GM23338 (cell line): Measurements from ENCODE around the gene ZER1. TPM values are rescaled to one million over a fixed set of nuclear protein-coding genes. Genes with fewer than 3 reads are reported as not detected.

Experiments
- ATAC-seq: fragments of 200-7000 bp; cut with Tn5 transposase; 3 replicates; pipeline ENCODE4 v1.9.1; 2020
- DNase-seq: peaks from one replicate; pipeline ENCODE4 v3.0.0-alpha.2; 2015; ENCODE audit warnings: low spot score
- H2AFZ ChIP-seq: fragments of 200-600 bp; sonication (generic); 2 replicates; pipeline ENCODE4 v1.8.0; 2016; ENCODE audit warnings: antibody characterized with exemption, mild to moderate bottlenecking, moderate library complexity
- H3F3A ChIP-seq: fragments of 200-600 bp; sonication (generic); replicated peaks from 2 replicates; pipeline ENCODE4 v1.8.0; 2017; ENCODE audit warnings: antibody characterized with exemption, mixed run types, low read depth
- H3K27ac ChIP-seq: fragments of 200-600 bp; sonication (generic); 2 replicates; pipeline ENCODE4 v1.6.1; 2016; ENCODE audit warnings: low read depth
- H3K27me3 ChIP-seq: fragments of 200-600 bp; sonication (generic); 2 replicates; pipeline ENCODE4 v1.8.0; 2016; ENCODE audit warnings: mild to moderate bottlenecking, mixed run types, moderate library complexity; ENCODE audit not compliant: insufficient read depth
- H3K36me3 ChIP-seq: fragments of 200-600 bp; sonication (generic); 2 replicates; pipeline ENCODE4 v1.8.0; 2016; ENCODE audit warnings: mild to moderate bottlenecking; ENCODE audit not compliant: insufficient read depth
- H3K4me1 ChIP-seq: fragments of 200-600 bp; sonication (generic); 2 replicates; pipeline ENCODE4 v1.8.0; 2016; ENCODE audit warnings: mild to moderate bottlenecking, moderate library complexity; ENCODE audit not compliant: insufficient read depth
- H3K4me2 ChIP-seq: fragments of 200-600 bp; sonication (generic); 2 replicates; pipeline ENCODE4 v1.7.1; 2017; ENCODE audit warnings: mixed run types
- H3K4me3 ChIP-seq: fragments of 200-600 bp; sonication (generic); 2 replicates; pipeline ENCODE4 v1.6.1; 2016; ENCODE audit warnings: mixed run types
- H3K79me2 ChIP-seq: fragments of 200-600 bp; sonication (generic); replicated peaks from 2 replicates; pipeline ENCODE4 v1.8.0; 2017; ENCODE audit warnings: mild to moderate bottlenecking; ENCODE audit not compliant: insufficient read depth
- H3K9me2 ChIP-seq: fragments of 200-600 bp; sonication (generic); 2 replicates; pipeline ENCODE4 v1.8.0; 2017; ENCODE audit not compliant: insufficient read depth
- H4K20me1 ChIP-seq: fragments of 200-600 bp; sonication (generic); replicated peaks from 2 replicates; pipeline ENCODE4 v1.8.0; 2017; ENCODE audit warnings: mild to moderate bottlenecking; ENCODE audit not compliant: insufficient read depth
- H3K27ac Mint-ChIP-seq: 2 replicates; pipeline ENCODE4 v1.8.0; 2020; ENCODE audit warnings: inconsistent platforms, mild to moderate bottlenecking, moderate library complexity, mixed read lengths
- H3K27me3 Mint-ChIP-seq: 3 replicates; pipeline ENCODE4 v1.8.0; 2022; ENCODE audit warnings: low read depth, mild to moderate bottlenecking, moderate library complexity, mixed read lengths, inconsistent platforms; ENCODE audit not compliant: insufficient read depth, poor library complexity
- H3K36me3 Mint-ChIP-seq: 3 replicates; pipeline ENCODE4 v1.8.0; 2021; ENCODE audit warnings: low read depth, mild to moderate bottlenecking, inconsistent platforms, moderate library complexity, mixed read lengths
- H3K4me1 Mint-ChIP-seq: 3 replicates; pipeline ENCODE4 v1.8.0; 2020; ENCODE audit warnings: mild to moderate bottlenecking, inconsistent platforms, mixed read lengths
- H3K4me3 Mint-ChIP-seq: 3 replicates; pipeline ENCODE4 v1.8.0; 2021; ENCODE audit warnings: moderate library complexity, mild to moderate bottlenecking, inconsistent platforms, mixed read lengths
- H3K9me3 Mint-ChIP-seq: 3 replicates; pipeline ENCODE4 v1.8.0; 2020; ENCODE audit warnings: moderate library complexity, mild to moderate bottlenecking, inconsistent platforms, mixed read lengths
- CREB1 ChIP-seq: fragments of 250-450 bp; sonication (Bioruptor Pico); IDR thresholded peaks from 2 replicates; pipeline ENCODE4 v1.5.0; 2020; ENCODE audit warnings: low read depth, mild to moderate bottlenecking, moderate library complexity
- CTCF ChIP-seq, 2 experiments: fragments of 200-600 bp in 1 of 2; sonication (generic) in 1 of 2; conservative IDR thresholded peaks; 2 replicates each; pipeline versions ENCODE4 v1.5.1 to v1.6.1; 2016 to 2017; ENCODE audit warnings: antibody characterized with exemption in 2 of 2, low read depth in 2 of 2, mild to moderate bottlenecking in 2 of 2, moderate library complexity in 1 of 2
- ETS1 ChIP-seq: IDR thresholded peaks from 2 replicates; pipeline ENCODE4 v1.6.1; 2016; ENCODE audit warnings: antibody characterized with exemption
- EZH2phosphoT487 ChIP-seq: fragments of 200-600 bp; sonication (generic); IDR thresholded peaks from one replicate; pipeline ENCODE4 v1.8.1; 2018; ENCODE audit warnings: antibody characterized with exemption; ENCODE audit not compliant: unreplicated experiment
- JUNB ChIP-seq: IDR thresholded peaks from one replicate; pipeline ENCODE4 v1.6.1; 2016; ENCODE audit warnings: antibody characterized with exemption; ENCODE audit not compliant: unreplicated experiment
- NANOG ChIP-seq: IDR thresholded peaks from 2 replicates; pipeline ENCODE4 v1.6.1; 2016; ENCODE audit warnings: antibody characterized with exemption, borderline replicate concordance
- POLR2AphosphoS5 ChIP-seq: IDR thresholded peaks from 2 replicates; pipeline ENCODE4 v1.6.1; 2016; ENCODE audit warnings: antibody characterized with exemption, low read depth
- STAT1 ChIP-seq: IDR thresholded peaks from one replicate; pipeline ENCODE4 v1.6.1; 2016; ENCODE audit warnings: antibody characterized with exemption; ENCODE audit not compliant: unreplicated experiment
- ZNF331 ChIP-seq: fragments of 250-450 bp; sonication (Bioruptor Pico); IDR thresholded peaks from 2 replicates; pipeline ENCODE4 v1.5.0; 2020; ENCODE audit warnings: low read depth, mild to moderate bottlenecking, moderate library complexity
- ZNF462 ChIP-seq: fragments of 250-450 bp; sonication (Bioruptor Pico); IDR thresholded peaks from 2 replicates; pipeline ENCODE4 v1.5.0; 2020; ENCODE audit warnings: mild to moderate bottlenecking, moderate library complexity
- polyA plus RNA-seq: library from polyadenylated mRNA; unstranded; fragments of >200 nt; fragmentation: Nextera tagmentation; extraction: Ambion mirVana; gene quantifications from 2 replicates; pipeline ENCODE4 v1.2.1, GENCODE V29; 2016
- total RNA-seq: library from RNA; depleted of rRNA; stranded (reverse); fragments of >200 nt; shearing (Covaris generic); gene quantifications from 2 replicates; pipeline ENCODE4 v1.2.3, GENCODE V29; 2014

ZER1 gene
- total and polyA plus RNA-seq, 2 experiments from 2014 or later, result 7.0 to 23.9 TPM

GRCh38 chr9:128724744-128725211 is 46.9 kb downstream of the ZER1 start:
- peaks cover 3% of the 10 kb centered on the region for H3K4me1 ChIP-seq
- H3K36me3 ChIP-seq, result no peaks in the 10 kb centered on the region
- Mint-ChIP-seq H3K4me1 (peaks cover 24% of the 10 kb centered on the region), H3K9me3 (no peaks in the 10 kb centered on the region; the same call in 2 of the 3 replicates), H3K27me3 (peaks cover 24% of the 10 kb centered on the region), H3K36me3 (peaks cover 4% of the 10 kb centered on the region; the same call in 2 of the 3 replicates), H3K4me3 (peak overlapping the region; percentile 92), H3K27ac (peak overlapping the region; percentile 57)
- no peak overlapping the region; the same call in 1 of the 2 replicates for H3K4me2 ChIP-seq
- no peaks in the 10 kb centered on the region for H3K9me2 ChIP-seq
- ATAC-seq, result peak; percentile 63
- H3K4me3 ChIP-seq, result peak overlapping the region; percentile 47
- H2AFZ ChIP-seq, result no peak overlapping the region
- TF ChIP-seq JUNB, result no peak
- peak; percentile 50; the same call in 1 of the 2 replicates for TF ChIP-seq POLR2AphosphoS5
- H4K20me1 ChIP-seq, result no peaks in the 10 kb centered on the region
- H3K27me3 ChIP-seq, result no peaks in the 10 kb centered on the region
- no peaks in the 10 kb centered on the region; the same call in 1 of the 2 replicates for H3F3A ChIP-seq
- H3K27ac ChIP-seq, result peak overlapping the region; percentile 56; the same call in 1 of the 2 replicates
- DNase-seq, result peak; percentile 97
- no peaks in the 10 kb centered on the region; the same call in 1 of the 2 replicates for H3K79me2 ChIP-seq

GRCh38 chr9:128723866-128724743 is 47.6 kb downstream of the ZER1 start, which contains the start of gene ZDHHC12:
Gene ZDHHC12, minus strand, starts transcription at chr9:128724127. Its CDS starts 34 bp downstream, at chr9:128724093.
- Histone ChIP-seq H3K4me2 (peak within 1 kb of the TSS; percentile 97), H3K36me3 (no peaks in the 10 kb centered on the region), H3K9me2 (no peaks in the 10 kb centered on the region), H3K79me2 (no peaks in the 10 kb centered on the region; the same call in 1 of the 2 replicates), H3K27ac (peak within 1 kb of the TSS; percentile 56; the same call in 1 of the 2 replicates), H3K27me3 (no peaks in the 10 kb centered on the region), H3F3A (no peaks in the 10 kb centered on the region; the same call in 1 of the 2 replicates), H3K4me1 (peaks cover 3% of the 10 kb centered on the region), H4K20me1 (no peaks in the 10 kb centered on the region; the same call in 1 of the 2 replicates), H3K4me3 (peak within 1 kb of the TSS; percentile 92), H2AFZ (peak within 1 kb of the TSS; percentile 32; the same call in 1 of the 2 replicates)
- Mint-ChIP-seq H3K27ac (peak within 1 kb of the TSS; percentile 64), H3K27me3 (peaks cover 27% of the 10 kb centered on the region), H3K4me1 (peaks cover 19% of the 10 kb centered on the region), H3K4me3 (peak within 1 kb of the TSS; percentile 92), H3K9me3 (no peaks in the 10 kb centered on the region; the same call in 2 of the 3 replicates), H3K36me3 (peaks cover 4% of the 10 kb centered on the region; the same call in 2 of the 3 replicates)
- DNase-seq, result peak; percentile 100
- ATAC-seq, result peak; percentile 89
- TF ChIP-seq EZH2phosphoT487, result no peak
- no peak for TF ChIP-seq STAT1
- TF ChIP-seq CREB1 (CRISPR knock-in tag), result no peak
- no peak for TF ChIP-seq ZNF462 (CRISPR knock-in tag)
- no peak for TF ChIP-seq JUNB
- no peak for TF ChIP-seq ZNF331 (CRISPR knock-in tag)
- TF ChIP-seq CTCF (conservative IDR thresholded peaks at IDR 0.05; ENCODE audit: low read depth in 2 of 2), result no peak
- TF ChIP-seq ETS1, result peak; percentile 51; the same call in 1 of the 2 replicates
- peak; percentile 86 for TF ChIP-seq POLR2AphosphoS5
- TF ChIP-seq NANOG, result no peak
